RWPE1 (cell line): ENCODE results near the gene ITPKB.

Source experiments
- CTCF ChIA-PET: fragments of 350-600 bp; sonication (Branson Sonifier 250); formaldehyde crosslinking; extraction: SDS; loops from one replicate; lab custom pipeline; 2021; lab: Yijun Ruan, JAX
- POLR2A ChIA-PET: fragments of 400-600 bp; formaldehyde crosslinking; extraction: SDS; loops from one replicate; lab custom pipeline; 2020; ENCODE audit warnings: antibody characterized with exemption; ENCODE audit not compliant: low non-redundant PET; lab: Yijun Ruan, JAX
- DNase-seq: peaks from one replicate; pipeline ENCODE4 v3.0.0; 2012; ENCODE audit warnings: low spot score
- H3K27ac ChIP-seq: fragments of 450-650 bp; 2 replicates; pipeline ENCODE4 v1.5.1; 2017
- TF ChIP-seq, protein P1 (sequence below): fragments of 450-650 bp; conservative IDR thresholded peaks from 2 replicates; pipeline ENCODE4 v1.5.1; 2017; ENCODE audit warnings: low read depth, mild to moderate bottlenecking

Gene ITPKB

DNA sequence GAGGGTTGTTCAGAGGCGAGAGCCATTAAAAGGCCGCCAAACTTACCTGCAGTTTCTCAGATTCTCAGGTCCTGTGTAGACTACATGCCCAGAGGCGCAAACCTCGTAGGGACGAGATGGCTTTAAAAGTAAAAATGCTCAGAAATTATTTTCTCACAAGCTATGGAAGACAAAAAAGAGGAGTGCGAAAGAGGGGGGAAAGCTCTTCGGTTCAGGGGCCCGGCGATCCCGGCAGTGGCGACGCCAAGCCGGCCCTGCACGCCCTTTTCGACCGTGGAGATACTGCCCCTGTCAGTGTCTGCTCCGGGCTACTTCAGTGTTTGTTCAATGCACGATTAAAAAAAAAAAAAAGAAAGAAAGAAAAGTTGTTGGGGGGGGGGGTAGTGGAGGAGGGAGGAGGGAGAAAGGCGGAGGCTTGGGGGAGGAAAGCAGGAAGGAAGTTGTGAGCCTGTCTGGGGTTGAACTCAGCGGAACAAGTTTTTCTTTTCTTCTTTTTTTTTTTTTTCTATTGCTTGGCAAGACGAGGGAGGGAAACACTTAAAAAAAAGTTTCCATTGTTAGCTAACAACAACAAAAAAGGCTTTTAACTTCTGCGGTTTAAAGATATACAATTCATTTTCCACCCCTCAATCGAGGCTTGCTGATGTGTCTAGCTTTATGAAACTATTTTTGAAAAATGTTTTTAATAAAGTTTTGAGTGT, at the start of gene ITPKB:
TSS of gene ITPKB (minus strand) at position 288 of the 701 bp plus-strand sequence. CDS start 1,824 bp downstream, outside the sequence.
- POLR2A ChIA-PET: interaction anchor here (0.7 to 1.4 kb wide), 2 partner anchors 76 to 85 kb away, joined by 4 read pairs; no protein-coding TSS in a partner anchor
- DNase-seq: peak; percentile 68
- peak within 1 kb of the TSS; percentile 79 for H3K27ac ChIP-seq

DNA sequence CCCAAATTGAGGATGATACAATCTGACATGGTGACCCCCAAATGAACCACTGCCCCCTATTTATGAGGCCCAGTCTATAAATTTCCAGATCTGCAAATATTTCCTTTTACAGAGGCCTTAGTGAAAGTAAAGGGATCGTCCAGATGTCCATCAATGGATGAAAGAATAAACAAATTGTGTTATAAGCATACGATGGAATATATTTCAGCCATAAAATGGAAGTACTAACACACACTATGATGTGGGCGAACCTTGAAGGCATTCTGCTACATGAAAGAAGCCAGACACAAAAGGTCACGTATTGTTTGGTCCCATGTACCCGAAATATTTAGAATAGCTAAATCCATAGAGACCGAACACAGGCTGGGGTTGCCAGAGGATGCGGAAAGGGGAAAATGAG, 48.6 kb upstream of the ITPKB start:
- ChIA-PET POLR2A (no interaction called here), CTCF (no interaction called here)
- TF ChIP-seq, protein P1, sequence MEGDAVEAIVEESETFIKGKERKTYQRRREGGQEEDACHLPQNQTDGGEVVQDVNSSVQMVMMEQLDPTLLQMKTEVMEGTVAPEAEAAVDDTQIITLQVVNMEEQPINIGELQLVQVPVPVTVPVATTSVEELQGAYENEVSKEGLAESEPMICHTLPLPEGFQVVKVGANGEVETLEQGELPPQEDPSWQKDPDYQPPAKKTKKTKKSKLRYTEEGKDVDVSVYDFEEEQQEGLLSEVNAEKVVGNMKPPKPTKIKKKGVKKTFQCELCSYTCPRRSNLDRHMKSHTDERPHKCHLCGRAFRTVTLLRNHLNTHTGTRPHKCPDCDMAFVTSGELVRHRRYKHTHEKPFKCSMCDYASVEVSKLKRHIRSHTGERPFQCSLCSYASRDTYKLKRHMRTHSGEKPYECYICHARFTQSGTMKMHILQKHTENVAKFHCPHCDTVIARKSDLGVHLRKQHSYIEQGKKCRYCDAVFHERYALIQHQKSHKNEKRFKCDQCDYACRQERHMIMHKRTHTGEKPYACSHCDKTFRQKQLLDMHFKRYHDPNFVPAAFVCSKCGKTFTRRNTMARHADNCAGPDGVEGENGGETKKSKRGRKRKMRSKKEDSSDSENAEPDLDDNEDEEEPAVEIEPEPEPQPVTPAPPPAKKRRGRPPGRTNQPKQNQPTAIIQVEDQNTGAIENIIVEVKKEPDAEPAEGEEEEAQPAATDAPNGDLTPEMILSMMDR: no peak
- H3K27ac ChIP-seq: no peak overlapping the region
- no peak for DNase-seq

More for the DNA sequence above, at the start of gene ITPKB:
- TF ChIP-seq, protein P1: no peak
- CTCF ChIA-PET: interaction anchor here (0.6 to 1.6 kb wide), 7 partner anchors 13 to 330 kb away, joined by 3 to 7 read pairs (median 4); no protein-coding TSS in a partner anchor

DNA sequence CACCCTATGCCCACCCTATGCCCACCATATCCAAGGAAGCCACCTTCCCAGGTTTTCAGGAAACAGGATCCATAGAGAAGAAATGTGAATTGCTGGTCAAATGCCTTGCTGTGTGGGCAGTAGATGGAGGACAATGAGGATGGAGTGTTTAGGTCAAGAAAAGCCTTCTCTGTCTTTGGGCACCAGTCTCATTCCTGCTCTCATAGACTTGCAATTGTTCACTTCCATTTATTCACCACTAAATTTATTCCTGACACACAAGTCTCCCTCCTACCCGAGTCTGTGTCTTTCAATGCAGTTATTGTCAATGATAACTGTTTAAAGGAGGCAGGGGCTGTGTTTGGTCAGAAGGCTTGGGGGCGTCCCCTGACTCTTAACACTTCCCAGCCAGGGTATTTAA, 48.0 kb upstream of the ITPKB start:
- no peak overlapping the region for H3K27ac ChIP-seq
- ChIA-PET CTCF (no interaction called here), POLR2A (no interaction called here)
- TF ChIP-seq, protein P1: no peak
- no peak for DNase-seq

DNA sequence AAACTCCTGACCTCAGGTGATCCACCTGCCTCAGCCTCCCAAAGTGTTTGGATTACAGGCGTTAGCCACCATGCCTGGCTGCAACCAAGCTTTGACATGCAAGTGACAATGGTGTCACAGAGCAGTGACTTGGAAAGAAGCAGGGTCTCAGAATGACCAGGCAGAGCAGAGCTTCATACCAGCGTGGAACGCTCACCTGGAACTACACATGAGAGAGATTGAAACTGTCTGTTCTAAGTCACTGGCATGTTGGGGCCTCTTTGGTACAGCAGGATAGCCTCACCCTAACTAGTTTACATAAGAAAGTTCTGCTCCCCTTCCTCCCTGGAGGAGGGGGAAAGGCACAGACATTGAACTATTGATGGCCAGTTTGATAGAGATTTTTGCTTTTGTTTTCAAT, 47.5 kb upstream of the ITPKB start:
- no peak overlapping the region for H3K27ac ChIP-seq
- TF ChIP-seq, protein P1: no peak
- CTCF ChIA-PET: no interaction called here
- POLR2A ChIA-PET: no interaction called here
- no peak for DNase-seq

DNA sequence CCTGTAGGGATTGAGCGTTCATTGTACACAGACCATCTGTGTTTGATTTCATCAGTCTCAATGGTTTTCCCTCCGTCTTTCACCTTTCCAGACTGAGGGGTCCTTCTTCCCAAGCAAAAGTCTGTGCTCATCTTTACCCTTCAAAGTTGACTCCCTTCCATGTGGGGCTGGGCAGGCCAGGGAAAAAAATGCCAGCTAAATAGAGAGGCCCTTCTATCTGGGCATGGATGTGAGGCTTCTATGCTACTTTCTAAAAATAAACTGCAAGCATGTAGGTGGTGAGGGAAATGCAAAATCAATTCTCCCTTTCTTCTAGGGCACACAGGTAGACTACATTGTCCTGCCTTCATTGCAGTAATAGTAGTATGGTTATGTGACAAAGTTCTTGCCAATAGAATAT, 46.7 kb upstream of the ITPKB start:
- TF ChIP-seq, protein P1: no peak
- H3K27ac ChIP-seq: no peak overlapping the region
- DNase-seq: no peak
- ChIA-PET CTCF (interaction anchor here (0.5 to 0.7 kb wide), 5 partner anchors 15 to 620 kb away, joined by 3 to 4 read pairs (median 3); no protein-coding TSS in a partner anchor), POLR2A (interaction anchor here (0.6 kb wide), 1 partner anchor 208 kb away, joined by 3 read pairs; no protein-coding TSS in a partner anchor)

DNA sequence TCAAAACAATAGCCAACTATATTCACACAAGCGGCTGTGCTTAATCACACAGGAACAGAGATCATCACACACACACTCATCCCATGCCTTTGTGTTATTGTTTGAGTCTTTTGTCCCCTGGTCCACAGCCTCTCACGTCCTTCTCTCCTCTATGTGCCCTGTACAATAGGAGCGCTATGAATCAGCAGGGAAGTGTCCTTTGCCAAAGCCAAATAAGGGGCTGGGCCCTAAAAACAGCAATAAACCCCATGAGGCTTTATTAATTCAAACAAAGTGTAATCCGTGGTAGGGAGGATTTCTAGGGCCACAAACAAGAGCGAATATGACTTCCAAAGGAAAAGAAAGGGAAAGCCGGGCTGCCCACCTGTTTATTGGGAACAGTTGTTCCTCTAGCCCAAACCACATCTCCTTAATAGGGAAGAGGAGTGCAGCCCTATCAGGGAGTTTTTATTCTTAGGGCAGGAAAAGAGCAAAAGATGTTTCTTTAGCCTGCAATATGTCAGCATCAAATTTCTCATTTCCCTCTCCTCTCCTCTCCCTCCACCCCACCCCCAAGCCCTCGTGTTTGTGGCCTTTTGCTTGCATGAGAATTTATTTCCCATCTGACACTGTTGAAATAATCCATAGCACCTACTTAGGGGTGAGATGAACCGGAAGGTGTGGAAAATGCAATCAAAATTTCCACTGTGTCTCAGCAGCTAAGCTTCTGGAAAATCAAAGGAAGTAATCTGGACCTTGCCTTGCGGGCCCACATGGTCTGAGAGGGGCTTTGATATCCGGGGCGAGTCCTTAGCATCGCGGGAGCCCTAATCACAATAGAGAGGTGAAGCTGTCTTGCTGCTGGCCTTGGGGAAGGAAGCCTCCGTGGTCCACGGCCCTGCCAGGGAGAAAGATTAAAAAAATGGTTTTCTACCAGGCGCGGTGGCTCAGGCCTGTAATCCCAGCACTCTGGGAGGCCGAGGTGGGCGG, 45.3 kb upstream of the ITPKB start:
- TF ChIP-seq, protein P1: no peak
- CTCF ChIA-PET: interaction anchor here (0.5 to 0.7 kb wide), 4 partner anchors 21 to 630 kb away, joined by 3 read pairs; no protein-coding TSS in a partner anchor
- no peak for DNase-seq
- no peak overlapping the region for H3K27ac ChIP-seq
- POLR2A ChIA-PET: interaction anchor here (0.7 kb wide), 1 partner anchor 53 kb away, joined by 4 read pairs; no protein-coding TSS in a partner anchor
